HG02763 (cell line): Measurements from ENCODE around the gene PRR14L.
"Not testable (repeated sequence)": the region's sequence is repeated elsewhere in the genome, so short reads cannot be mapped to it uniquely, and the experiment has no call there.

ENCODE experiments used
- ATAC-seq: cut with Tn5 transposase; IDR thresholded peaks from one replicate; pipeline ENCODE4 v1.9.1; 2021; ENCODE audit warnings: mild to moderate bottlenecking, moderate library complexity; ENCODE audit not compliant: unreplicated experiment

Gene PRR14L

GRCh38 chr22:31683181-31684105 is 66.5 kb downstream of the PRR14L start:
- no peak for ATAC-seq

GRCh38 chr22:31682751-31683150 is 67.2 kb downstream of the PRR14L start:
- ATAC-seq, result no peak

- ATAC-seq, result no peak
These were observed 68.3 kb downstream of the PRR14L start for GRCh38 chr22:31681349-31682345.

GRCh38 chr22:31680861-31681341 is 69.0 kb downstream of the PRR14L start:
- no peak for ATAC-seq

GRCh38 chr22:31678748-31679147 is 71.2 kb downstream of the PRR14L start:
- ATAC-seq, result no peak

- peak; percentile 85 for ATAC-seq
These were observed 73.2 kb downstream of the PRR14L start for GRCh38 chr22:31676700-31677099.

DNA sequence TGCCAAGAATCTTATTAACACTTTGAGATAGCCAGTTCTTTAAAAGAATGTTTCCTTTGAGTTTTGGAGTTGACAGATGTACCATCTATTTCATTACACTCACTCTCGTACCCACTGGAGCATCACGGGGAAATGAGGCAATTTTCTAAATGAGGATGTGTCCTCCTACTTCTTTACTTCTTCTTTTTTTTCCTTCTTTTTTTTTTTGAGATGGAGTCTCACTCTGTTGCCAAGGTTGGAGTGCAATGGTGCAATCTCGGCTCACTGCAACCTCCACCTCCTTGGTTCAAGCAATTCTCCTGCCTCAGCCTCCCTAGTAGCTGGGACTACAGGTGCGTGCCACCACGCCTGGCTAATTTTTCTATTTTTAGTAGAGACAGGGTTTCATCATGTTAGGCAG is 75.7 kb downstream of the PRR14L start:
- ATAC-seq, result not testable (repeated sequence)

GRCh38 chr22:31668849-31669248 is 81.1 kb downstream of the PRR14L start:
- not testable (repeated sequence) for ATAC-seq

DNA sequence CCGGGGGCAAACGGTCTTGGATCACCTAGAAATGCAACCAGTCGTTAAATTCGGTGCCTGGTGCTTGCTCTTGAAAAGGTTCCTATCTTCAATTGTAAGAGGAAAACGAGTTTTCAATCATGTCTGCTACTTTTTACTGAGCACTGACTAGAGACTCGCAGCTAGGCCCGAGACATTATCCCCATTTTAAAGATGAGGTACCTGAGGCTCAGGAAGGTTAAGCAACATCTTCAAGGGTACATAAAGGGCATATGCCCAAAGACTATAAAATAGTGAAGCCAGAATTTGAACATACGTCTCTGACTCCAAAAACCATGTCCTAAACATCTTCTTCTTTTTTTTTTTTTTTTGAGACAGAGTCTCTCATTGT is 87.3 kb downstream of the PRR14L start:
- ATAC-seq, result no peak

DNA sequence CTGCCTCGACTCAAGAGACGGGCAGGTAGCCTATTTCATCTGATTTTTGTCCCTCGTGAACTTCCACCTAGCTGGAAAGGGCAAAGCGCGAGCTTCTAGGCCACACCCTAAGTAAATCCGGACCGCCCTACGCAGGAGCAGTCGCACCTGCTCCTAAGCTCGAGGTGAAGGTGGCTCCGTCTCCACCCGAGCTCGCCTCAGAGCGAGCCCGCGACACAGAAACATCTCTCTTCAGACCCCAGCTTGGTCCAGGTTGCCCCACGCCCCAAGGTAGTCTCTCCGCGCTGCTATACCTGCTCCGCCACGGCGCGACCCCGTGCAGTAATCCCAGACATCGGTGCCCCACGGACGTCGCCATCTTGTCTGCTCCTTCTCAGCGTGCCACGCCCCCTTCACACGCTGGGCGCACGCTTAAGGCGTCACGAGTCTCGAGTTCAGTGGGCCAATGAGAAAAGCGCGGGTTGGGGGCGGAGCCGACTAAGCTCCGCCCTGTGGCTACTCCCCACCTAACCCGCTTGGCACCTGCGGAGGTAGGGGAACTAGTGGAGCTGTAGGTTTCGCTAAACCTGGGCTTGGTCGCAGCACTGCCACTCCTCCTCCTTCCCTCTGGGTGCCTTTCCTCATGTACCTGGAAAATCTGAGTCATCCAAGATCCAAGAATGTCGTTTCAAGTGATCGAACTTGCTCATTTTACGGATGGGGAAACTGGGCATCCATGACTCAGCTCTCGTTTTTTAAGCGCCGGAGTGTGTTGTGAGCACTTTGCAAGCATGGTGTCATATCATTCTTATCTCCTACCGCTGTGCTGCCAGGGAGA is 87.9 kb downstream of the PRR14L start, which contains the start of gene PISD:
Gene PISD (minus strand): TSS at position 365 of the 817 bp plus-strand sequence. CDS start 7 bp downstream, at position 358.
- peak; percentile 86 for ATAC-seq

- ATAC-seq, result not testable (repeated sequence)
These were observed 89.0 kb downstream of the PRR14L start for GRCh38 chr22:31660860-31661341.

DNA sequence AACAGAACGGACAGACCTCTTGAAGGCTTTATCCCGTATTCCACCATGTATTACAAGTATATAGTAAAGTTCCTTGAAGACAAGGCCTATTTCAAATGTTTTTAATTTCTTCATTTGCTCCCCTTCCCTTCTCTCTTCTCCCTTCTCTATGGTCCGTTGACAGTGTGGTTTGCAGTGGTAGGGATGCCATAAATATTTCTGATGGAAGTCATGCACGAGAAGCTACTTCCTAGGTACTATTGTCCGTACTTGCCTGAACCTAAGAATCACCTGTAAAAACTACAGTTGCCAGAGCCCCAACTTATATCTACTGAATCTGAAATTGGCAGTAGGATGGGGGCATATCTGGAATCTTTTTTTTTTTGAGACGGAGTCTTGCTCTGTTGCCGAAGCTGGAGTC is 90.7 kb downstream of the PRR14L start:
- no peak for ATAC-seq

DNA sequence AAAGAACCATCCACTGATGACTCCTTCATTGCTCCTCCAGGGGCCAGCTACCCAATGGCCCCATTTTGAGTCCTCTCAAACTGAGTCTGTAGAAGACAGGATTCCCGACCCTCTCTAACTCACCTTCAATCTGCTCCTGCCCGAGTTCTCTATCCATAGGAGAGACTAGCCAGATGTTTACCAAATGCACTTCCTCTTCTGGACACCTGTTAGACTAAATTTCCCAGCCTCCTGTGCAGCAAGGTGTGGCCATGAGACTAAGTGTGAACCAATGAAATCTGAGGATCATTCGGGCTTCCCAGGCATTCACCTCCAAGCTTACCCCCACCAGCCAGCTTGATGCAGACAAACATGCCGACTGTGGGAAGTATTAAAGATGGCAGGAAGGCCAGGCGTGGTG is 95.5 kb downstream of the PRR14L start:
- ATAC-seq, result no peak

DNA sequence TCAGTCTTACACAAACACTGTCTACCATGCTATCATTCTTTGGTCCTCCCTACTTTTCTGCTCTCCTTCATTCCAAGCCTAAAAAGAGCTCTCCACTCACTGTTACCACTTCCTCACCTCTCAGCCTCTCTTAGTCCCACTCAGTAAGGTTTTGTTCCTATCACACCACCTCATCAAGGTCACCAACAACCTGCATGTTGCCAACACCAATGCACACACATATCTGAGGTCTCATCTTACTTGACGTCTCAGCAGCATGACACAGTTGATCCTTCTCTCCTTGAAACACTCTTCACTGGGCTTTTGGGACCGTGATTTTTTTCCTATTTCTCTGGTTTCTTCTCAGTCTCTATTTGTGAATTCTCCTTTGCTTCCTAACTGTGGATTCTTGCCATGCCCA is 96.0 kb downstream of the PRR14L start:
- ATAC-seq, result no peak

DNA sequence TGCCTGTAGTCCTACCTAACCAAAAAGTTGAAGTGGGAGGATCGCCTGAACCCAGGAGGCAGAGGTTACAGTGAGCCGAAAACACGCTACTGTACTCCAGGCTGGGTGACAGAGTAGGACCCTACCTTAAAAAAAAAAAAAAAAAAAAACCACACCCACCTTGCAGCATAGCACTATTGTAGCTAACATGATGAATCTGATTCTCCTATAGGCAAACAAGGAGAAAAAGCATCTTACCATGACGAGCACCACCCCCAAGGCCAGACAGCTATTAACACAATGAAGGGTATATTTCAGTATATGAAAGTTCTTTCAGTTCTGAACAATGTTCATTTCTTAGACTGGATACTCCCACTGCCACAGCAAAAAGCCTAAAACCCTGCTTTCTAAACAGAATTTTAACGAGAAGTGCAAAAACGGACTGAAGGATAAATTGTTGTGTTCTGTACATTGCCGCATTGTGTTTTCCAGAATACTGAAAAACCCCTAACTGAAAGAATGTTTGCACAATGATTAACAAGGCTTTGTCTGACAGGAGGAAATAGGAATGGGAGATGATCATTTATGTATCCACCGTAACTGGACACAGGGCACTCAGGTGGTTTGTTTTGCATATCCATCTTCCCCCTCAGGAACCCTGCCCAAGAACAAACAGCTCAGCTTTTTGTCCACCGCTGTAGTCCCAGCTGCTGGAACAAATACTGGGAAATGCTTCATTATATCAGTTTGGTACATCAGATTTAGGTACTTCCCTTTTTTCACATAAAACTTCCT is 96.8 kb downstream of the PRR14L start:
- ATAC-seq, result no peak

DNA sequence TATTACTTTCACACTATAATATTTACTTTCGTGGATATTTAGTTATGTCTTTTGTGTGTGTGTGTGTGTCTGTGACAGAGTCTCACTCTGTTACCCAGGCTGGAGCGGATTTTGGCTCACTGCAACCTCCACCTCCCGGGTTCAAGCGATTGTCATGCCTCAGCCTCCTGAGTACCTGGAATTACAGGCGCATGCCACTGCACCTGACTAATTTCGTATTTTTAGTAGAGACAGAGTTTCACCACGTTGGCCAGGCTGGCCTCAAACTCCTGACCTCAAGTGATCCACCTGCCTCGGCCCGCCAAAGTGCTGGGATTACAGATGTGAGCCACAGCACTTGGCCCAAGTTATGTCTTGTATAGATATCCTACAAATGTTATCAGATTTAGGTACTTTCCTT is 97.8 kb downstream of the PRR14L start:
- no peak for ATAC-seq

DNA sequence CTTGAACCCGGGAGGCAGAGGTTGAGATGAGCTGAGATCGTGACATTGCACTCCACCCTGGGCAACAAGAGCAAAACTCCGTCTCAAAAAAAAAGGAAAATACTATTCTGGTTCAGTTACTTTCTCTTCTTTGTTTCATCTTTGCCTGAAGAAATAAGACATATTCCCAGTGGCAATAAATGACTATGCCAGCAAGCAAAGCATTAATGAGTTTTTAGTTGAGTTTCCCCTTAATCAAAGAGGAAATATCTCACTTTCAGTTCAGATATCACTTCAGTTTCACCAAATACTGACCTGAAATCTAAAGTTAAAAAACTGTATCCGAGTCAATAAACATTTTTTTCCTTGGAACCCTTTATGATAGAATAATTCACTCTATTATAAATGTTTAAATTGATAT is 98.3 kb downstream of the PRR14L start:
- ATAC-seq, result no peak

DNA sequence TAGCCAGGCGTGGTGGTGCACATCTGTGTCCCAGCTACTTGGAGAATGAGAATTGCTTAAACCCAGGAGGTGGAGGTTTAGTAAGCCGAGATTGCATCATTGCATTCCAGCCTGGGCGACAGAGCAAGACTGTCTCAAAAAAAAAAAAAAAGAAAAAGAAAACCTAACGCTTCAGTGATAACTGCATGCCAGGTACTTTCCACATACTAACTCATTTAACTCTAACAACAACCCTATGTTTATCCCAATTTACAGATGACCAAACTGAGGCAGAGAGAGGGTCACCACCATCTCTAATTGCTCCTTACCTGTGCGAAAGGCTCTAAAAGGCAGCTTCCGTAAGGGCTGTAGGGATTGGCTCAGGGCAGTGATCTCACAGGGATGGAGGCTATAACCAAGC is 99.5 kb downstream of the PRR14L start:
- ATAC-seq, result no peak

- no peak for ATAC-seq
These were observed 102.2 kb downstream of the PRR14L start for GRCh38 chr22:31647523-31648320.
